Prostate gland (tissue), 2 donors: ENCODE measurements around the gene BTBD7. TPM values are rescaled to one million over a fixed set of nuclear protein-coding genes. Genes with fewer than 3 reads are reported as not detected.

Experiments used
- DNase-seq: peaks from one replicate; pipeline ENCODE4 v3.0.0-alpha.2; 2019; ENCODE audit warnings: low spot score
- H3K27ac ChIP-seq, 2 donors: fragments of 200-600 bp; sonication (generic); 2 replicates each; pipeline ENCODE4 v1.5.1; 2017 to 2019
- H3K27me3 ChIP-seq: fragments of 200-600 bp; sonication (generic); replicated peaks from 2 replicates; pipeline ENCODE4 v1.5.1; 2019; ENCODE audit not compliant: insufficient read depth
- H3K36me3 ChIP-seq, 2 donors: fragments of 200-600 bp; sonication (generic); 1 replicate in 1 of 2; 2 replicates in 1 of 2; pipeline versions ENCODE4 v1.5.1 to v1.8.1; 2017 to 2019
- H3K4me1 ChIP-seq: fragments of 200-600 bp; sonication (generic); replicated peaks from 2 replicates; pipeline ENCODE4 v1.5.1; 2019
- H3K4me3 ChIP-seq, 2 donors: fragments of 200-600 bp; sonication (generic); 2 replicates each; pipeline ENCODE4 v1.5.1; 2017 to 2019
- H3K9me3 ChIP-seq: fragments of 200-600 bp; sonication (generic); 2 replicates; pipeline ENCODE4 v1.5.1; 2017
- CTCF ChIP-seq, 4 experiments: fragments of 200-600 bp in 2 of 4; fragments of 450-650 bp in 2 of 4; sonication (generic) in 2 of 4; IDR thresholded peaks; 1 replicate in 3 of 4; 2 replicates in 1 of 4; pipeline ENCODE4 v1.5.1; 2016 to 2019; ENCODE audit warnings: antibody characterized with exemption in 4 of 4, mild to moderate bottlenecking in 2 of 4, moderate library complexity in 2 of 4
- POLR2A ChIP-seq: fragments of 450-650 bp; IDR thresholded peaks from one replicate; pipeline ENCODE4 v1.6.1; 2016; ENCODE audit warnings: antibody characterized with exemption, mild to moderate bottlenecking
- POLR2AphosphoS5 ChIP-seq: sonication (generic); formaldehyde crosslinking; IDR thresholded peaks from one replicate; pipeline ENCODE4 v1.6.1; 2017; ENCODE audit warnings: antibody characterized with exemption
- WGBS: methylation state at CpG from one replicate; pipeline ENCODE4 v1.1.5; 2018; 5-methylcytosine and 5-hydroxymethylcytosine counted together
- intact Hi-C: fragments of 100-400 bp; cut with DNase I; formaldehyde crosslinking; loops from one replicate; pipeline ENCODE4 v1.14.2; 2022
- total RNA-seq, 2 donors: library from RNA; depleted of rRNA; stranded (reverse); fragments of >200 nt; gene quantifications; one replicate each; pipeline ENCODE4 v1.1.0, GENCODE V29; 2016

Gene BTBD7
- total RNA-seq, 2 donors from 2014 or later, result 23.8 to 25.8 TPM

- no peak for DNase-seq
- no peaks in the 10 kb centered on the region for H3K4me1 ChIP-seq
Measured at GRCh38 chr14:93306812-93307211, 26.0 kb downstream of the BTBD7 start.

GRCh38 chr14:93305725-93306418 is 27.0 kb downstream of the BTBD7 start:
- Histone ChIP-seq H3K36me3 (no peaks in the 10 kb centered on the region), H3K27me3 (no peaks in the 10 kb centered on the region), H3K27ac (no peak overlapping the region), H3K9me3 (no peaks in the 10 kb centered on the region), H3K4me3 (no peak overlapping the region), H3K4me1 (no peaks in the 10 kb centered on the region)
- WGBS, result 84% methylated on average over 6 of the region's 6 CpGs
- no peak for DNase-seq
- TF ChIP-seq CTCF (IDR thresholded peaks at IDR 0.05) (no peak), POLR2A (no peak), POLR2AphosphoS5 (no peak)
- intact Hi-C loops, result no loop called here

More at GRCh38 chr14:93306812-93307211, 26.0 kb downstream of the BTBD7 start:
- H3K36me3 ChIP-seq, result no peaks in the 10 kb centered on the region
- no peak overlapping the region for H3K4me3 ChIP-seq
- H3K27ac ChIP-seq, result no peak overlapping the region
- H3K9me3 ChIP-seq, result no peaks in the 10 kb centered on the region
- TF ChIP-seq CTCF (IDR thresholded peaks at IDR 0.05) (no peak), POLR2A (no peak), POLR2AphosphoS5 (no peak)
- intact Hi-C loops, result no loop called here
- no peaks in the 10 kb centered on the region for H3K27me3 ChIP-seq

GRCh38 chr14:93304771-93305170 is 28.1 kb downstream of the BTBD7 start:
- intact Hi-C loops, result no loop called here
- no peak overlapping the region for H3K4me3 ChIP-seq
- H3K4me1 ChIP-seq, result no peaks in the 10 kb centered on the region
- 97% methylated on average over 1 of the region's 1 CpG for WGBS
- no peak overlapping the region for H3K27ac ChIP-seq
- H3K9me3 ChIP-seq, result no peaks in the 10 kb centered on the region
- H3K27me3 ChIP-seq, result no peaks in the 10 kb centered on the region
- no peaks in the 10 kb centered on the region for H3K36me3 ChIP-seq
- TF ChIP-seq CTCF (IDR thresholded peaks at IDR 0.05) (no peak), POLR2A (no peak), POLR2AphosphoS5 (no peak)
- DNase-seq, result no peak

- TF ChIP-seq CTCF (IDR thresholded peaks at IDR 0.05), result no peak
- TF ChIP-seq POLR2AphosphoS5, result no peak
- no peak for TF ChIP-seq POLR2A
- intact Hi-C loops, result no loop called here
- no peaks in the 10 kb centered on the region for H3K27me3 ChIP-seq
- no peak overlapping the region for H3K4me3 ChIP-seq
- H3K9me3 ChIP-seq, result no peaks in the 10 kb centered on the region
- H3K27ac ChIP-seq, result no peak overlapping the region
- no peaks in the 10 kb centered on the region for H3K4me1 ChIP-seq
- no peaks in the 10 kb centered on the region for H3K36me3 ChIP-seq
- no peak for DNase-seq
- 68% methylated on average over 3 of the region's 3 CpGs for WGBS
Measured at GRCh38 chr14:93303659-93304058, 29.2 kb downstream of the BTBD7 start.
